IPS DF 6.9 (cell line): ENCODE measurements around the gene DCAF12.
A peak's percentile ranks its signal among the peaks of the same experiment; 100 is the strongest.

Source experiments
- DNase-seq: peaks from one replicate; pipeline ENCODE4 v3.0.0-alpha.2; 2013; ENCODE audit warnings: low read depth, low spot score
- H3K27ac ChIP-seq: one replicate; pipeline ENCODE4 v1.5.1; 2013; ENCODE audit warnings: low read length, control low read depth
- H3K27me3 ChIP-seq: 2 replicates; pipeline ENCODE4 v1.6.1; 2013; ENCODE audit warnings: mild to moderate bottlenecking, low read length; ENCODE audit not compliant: control insufficient read depth, insufficient read depth
- H3K36me3 ChIP-seq: 2 replicates; pipeline ENCODE4 v1.6.1; 2013; ENCODE audit warnings: low read length; ENCODE audit not compliant: control insufficient read depth, insufficient read depth
- H3K4me1 ChIP-seq: 2 replicates; pipeline ENCODE4 v1.6.1; 2013; ENCODE audit warnings: low read length; ENCODE audit not compliant: control insufficient read depth, insufficient read depth
- H3K4me3 ChIP-seq: 2 replicates; pipeline ENCODE4 v1.5.1; 2013; ENCODE audit warnings: mild to moderate bottlenecking, low read length
- H3K9me3 ChIP-seq: 2 replicates; pipeline ENCODE4 v1.6.1; 2013; ENCODE audit warnings: low read length, inconsistent platforms; ENCODE audit not compliant: control insufficient read depth, insufficient read depth
- WGBS: extraction: QIAGEN DNeasy Blood & Tissue Kit; methylation state at CpG from one replicate; pipeline ENCODE4 v1.1.7; 2013; ENCODE audit warnings: mixed read lengths, missing lambda C conversion rate; ENCODE audit not compliant: insufficient read length, insufficient coverage; 5-methylcytosine and 5-hydroxymethylcytosine counted together

Gene DCAF12

DNA sequence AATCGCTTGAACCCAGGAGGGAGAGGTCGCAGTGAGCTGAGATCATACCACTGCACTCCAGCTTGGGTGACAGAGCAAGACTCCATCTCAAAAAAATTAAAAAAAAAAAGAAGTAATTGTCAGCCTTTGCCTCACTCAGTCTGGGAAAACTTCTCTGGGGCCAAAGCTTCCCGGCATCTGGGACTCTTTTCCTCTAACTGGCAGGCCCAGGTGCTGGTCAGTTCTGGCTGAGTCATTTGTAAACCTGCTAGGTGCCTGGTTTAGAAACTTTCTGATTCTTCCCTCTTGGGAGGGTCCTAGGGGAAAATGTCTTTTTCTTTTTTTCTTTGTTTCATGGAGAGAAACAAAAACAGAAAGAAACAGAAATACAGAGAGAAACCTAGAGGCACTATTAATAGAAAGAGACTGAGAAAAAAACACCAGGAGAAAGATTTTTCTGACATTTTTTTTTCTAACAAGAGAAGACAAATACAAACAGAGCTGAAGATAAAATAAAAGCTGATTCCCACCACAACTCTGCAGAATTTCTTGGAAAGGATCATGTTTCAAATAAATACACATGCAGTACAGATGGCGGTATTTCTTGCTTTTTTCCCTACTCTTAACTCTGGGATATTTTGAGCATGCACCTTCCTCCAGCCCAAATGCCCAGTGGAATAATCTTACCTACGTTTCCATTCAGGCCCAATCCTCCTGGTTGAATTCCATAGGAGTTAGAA lies 55.7 kb downstream of the DCAF12 start:
- no peak for DNase-seq
- Histone ChIP-seq H3K27ac (no peak overlapping the region), H3K4me3 (no peak overlapping the region)

DNA sequence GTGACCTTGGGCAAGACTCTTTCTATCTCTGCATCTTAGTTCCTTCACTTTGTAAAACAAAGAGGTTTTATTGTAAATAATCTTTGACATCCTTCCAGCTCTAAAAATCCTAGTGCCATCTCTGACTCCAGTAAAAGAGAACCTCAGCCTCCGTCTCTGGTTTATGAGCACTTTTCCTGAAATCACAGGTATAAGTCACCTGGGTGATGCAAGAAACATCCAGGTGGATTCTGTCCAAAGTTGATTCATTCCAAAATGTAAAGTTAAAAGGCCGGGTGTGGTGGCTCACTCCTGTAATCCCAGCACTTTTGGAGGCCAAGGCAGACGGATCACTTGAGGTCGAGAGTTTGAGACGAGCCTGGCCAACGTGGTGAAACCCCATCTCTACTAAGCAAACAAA lies 56.7 kb downstream of the DCAF12 start:
- no peak for DNase-seq

More for the DNA sequence above, 55.7 kb downstream of the DCAF12 start:
- Histone ChIP-seq H3K9me3 (no peaks in the 10 kb centered on the region), H3K36me3 (no peaks in the 10 kb centered on the region), H3K27me3 (no peaks in the 10 kb centered on the region), H3K4me1 (no peaks in the 10 kb centered on the region; the same call in 1 of the 2 replicates)
- WGBS = no CpG with 5 or more reads among the region's 5 CpGs

GRCh38 chr9:34065541-34065940 lies 61.0 kb downstream of the DCAF12 start:
- no peak overlapping the region for H3K4me3 ChIP-seq
- WGBS = no CpG with 5 or more reads among the region's 3 CpGs
- H3K36me3 ChIP-seq = no peaks in the 10 kb centered on the region
- no peak overlapping the region for H3K27ac ChIP-seq
- no peak for DNase-seq
- H3K4me1 ChIP-seq = no peaks in the 10 kb centered on the region
- H3K9me3 ChIP-seq = no peaks in the 10 kb centered on the region
- H3K27me3 ChIP-seq = no peaks in the 10 kb centered on the region

More for the DNA sequence above, 56.7 kb downstream of the DCAF12 start:
- H3K4me1 ChIP-seq = no peaks in the 10 kb centered on the region; the same call in 1 of the 2 replicates
- no peak overlapping the region for H3K27ac ChIP-seq
- WGBS = no CpG with 5 or more reads among the region's 6 CpGs
- no peaks in the 10 kb centered on the region for H3K9me3 ChIP-seq
- no peak overlapping the region for H3K4me3 ChIP-seq
- H3K27me3 ChIP-seq = no peaks in the 10 kb centered on the region
- H3K36me3 ChIP-seq = no peaks in the 10 kb centered on the region

- WGBS = no CpG with 5 or more reads among the region's 3 CpGs
Observed at GRCh38 chr9:34059954-34060353, 66.5 kb downstream of the DCAF12 start.

GRCh38 chr9:34059281-34059680 lies 67.2 kb downstream of the DCAF12 start:
- no peak overlapping the region for H3K27ac ChIP-seq
- no peak overlapping the region for H3K4me3 ChIP-seq
- H3K36me3 ChIP-seq = no peaks in the 10 kb centered on the region
- no peaks in the 10 kb centered on the region for H3K4me1 ChIP-seq
- no CpG with 5 or more reads among the region's 3 CpGs for WGBS
- no peaks in the 10 kb centered on the region for H3K9me3 ChIP-seq
- no peak for DNase-seq
- no peaks in the 10 kb centered on the region for H3K27me3 ChIP-seq

More at GRCh38 chr9:34059954-34060353, 66.5 kb downstream of the DCAF12 start:
- H3K9me3 ChIP-seq = no peaks in the 10 kb centered on the region
- no peak overlapping the region for H3K27ac ChIP-seq
- DNase-seq = no peak
- H3K4me1 ChIP-seq = no peaks in the 10 kb centered on the region
- H3K4me3 ChIP-seq = no peak overlapping the region
- no peaks in the 10 kb centered on the region for H3K27me3 ChIP-seq
- H3K36me3 ChIP-seq = no peaks in the 10 kb centered on the region

GRCh38 chr9:34049630-34050384 lies 76.7 kb downstream of the DCAF12 start:
- Histone ChIP-seq H3K36me3 (no peaks in the 10 kb centered on the region), H3K27me3 (no peaks in the 10 kb centered on the region), H3K27ac (no peak overlapping the region), H3K9me3 (no peaks in the 10 kb centered on the region), H3K4me1 (no peaks in the 10 kb centered on the region; the same call in 1 of the 2 replicates), H3K4me3 (peak overlapping the region; percentile 75; the same call in 1 of the 2 replicates)
- DNase-seq = no peak
- no CpG with 5 or more reads among the region's 18 CpGs for WGBS

DNA sequence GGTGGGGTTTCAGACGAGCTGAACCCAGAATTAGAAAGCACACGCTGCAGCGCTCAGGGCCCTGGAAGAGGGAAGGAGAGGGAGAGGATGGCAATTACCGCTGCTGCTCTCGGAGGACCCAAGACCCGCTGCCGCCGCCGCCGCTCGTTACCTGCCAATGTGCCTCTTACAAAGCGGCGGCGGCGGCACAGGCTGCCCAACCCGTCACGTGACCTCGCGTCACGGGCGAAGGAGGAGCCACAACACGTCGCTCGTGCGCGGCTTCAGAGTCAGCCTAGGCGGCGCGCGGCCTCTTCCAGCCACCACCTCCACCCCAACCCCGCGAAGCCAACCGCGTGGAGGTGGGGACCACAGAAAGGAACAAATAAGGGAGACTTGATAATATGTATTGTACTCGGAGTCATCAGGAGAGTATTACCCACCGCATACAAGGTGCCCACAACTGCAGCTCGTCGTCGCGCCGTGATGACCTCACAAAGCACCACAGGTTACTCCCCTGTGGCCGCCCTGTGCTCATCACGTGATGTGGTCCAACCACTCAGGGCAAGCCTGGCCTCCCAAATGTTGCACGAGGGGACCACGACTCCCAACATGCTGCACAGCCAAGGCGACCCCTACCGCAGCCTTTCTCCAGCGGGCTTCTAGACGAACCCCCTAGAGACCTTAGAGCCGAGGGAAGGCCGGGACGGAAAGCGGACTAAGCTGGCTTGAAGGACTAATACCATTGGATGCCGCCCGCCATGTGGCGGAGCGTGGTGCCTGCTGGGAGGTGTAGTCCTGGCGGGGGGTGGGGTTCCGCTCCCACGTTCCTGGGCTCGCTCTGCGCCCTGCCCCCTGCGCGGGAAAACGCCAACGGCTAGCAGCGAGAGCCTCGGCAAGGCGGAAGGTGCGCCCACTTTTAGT lies 77.5 kb downstream of the DCAF12 start, which contains the start of gene UBAP2:
Gene UBAP2 (minus strand): TSS at position 161 of the 903 bp plus-strand sequence. CDS start 31,739 bp downstream, outside the sequence.
- WGBS = no CpG with 5 or more reads among the region's 70 CpGs
- H3K27me3 ChIP-seq = no peaks in the 10 kb centered on the region
- peak within 1 kb of the TSS; percentile 75 for H3K4me3 ChIP-seq
- no peaks in the 10 kb centered on the region for H3K36me3 ChIP-seq
- DNase-seq = peak; percentile 94
- H3K27ac ChIP-seq = no peak within 1 kb of the TSS
- H3K4me1 ChIP-seq = no peaks in the 10 kb centered on the region; the same call in 1 of the 2 replicates
- no peaks in the 10 kb centered on the region for H3K9me3 ChIP-seq

DNA sequence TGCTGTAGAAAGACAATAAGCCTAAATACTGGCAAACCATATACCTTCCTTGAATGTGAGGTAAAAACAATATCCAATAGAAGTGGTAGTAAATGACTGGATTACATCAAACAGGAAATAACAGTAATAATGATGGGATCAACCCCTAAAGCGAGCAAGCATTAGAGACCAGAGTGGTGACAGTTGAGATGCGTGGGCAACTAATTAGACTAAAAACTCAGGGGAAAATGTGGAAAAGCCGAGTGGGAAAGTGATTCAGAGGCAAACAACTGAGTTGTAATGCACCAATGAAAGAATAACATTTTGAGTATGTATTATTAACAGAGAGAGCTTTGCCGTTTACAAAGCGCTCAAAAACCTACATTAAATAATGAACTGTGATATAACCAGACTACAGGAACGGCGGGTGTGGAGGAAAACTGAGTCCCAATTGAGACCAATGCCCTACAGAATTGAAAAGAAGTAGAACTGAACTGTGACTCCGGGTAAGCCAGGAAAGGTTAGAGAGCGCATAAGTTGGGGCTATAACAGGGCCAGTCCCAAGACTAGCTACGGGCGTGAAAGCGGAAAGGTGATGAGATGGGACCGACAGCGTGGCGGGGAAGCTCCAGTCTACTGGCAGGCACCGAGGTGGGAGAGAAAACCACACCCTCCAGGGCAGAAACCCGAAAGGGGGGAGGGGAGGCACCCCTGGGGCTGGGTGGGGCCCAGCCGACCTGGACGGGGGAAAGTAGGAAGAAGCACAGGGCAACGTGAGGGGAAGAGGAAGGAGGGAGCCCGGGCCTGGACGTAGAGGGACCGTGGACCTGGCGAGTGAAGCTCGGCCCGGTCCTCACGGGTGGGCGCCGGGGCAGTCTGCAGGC lies 78.4 kb downstream of the DCAF12 start:
- no peaks in the 10 kb centered on the region for H3K36me3 ChIP-seq
- no CpG with 5 or more reads among the region's 29 CpGs for WGBS
- peak overlapping the region; percentile 75 for H3K4me3 ChIP-seq
- no peaks in the 10 kb centered on the region; the same call in 1 of the 2 replicates for H3K4me1 ChIP-seq
- DNase-seq = no peak
- H3K27me3 ChIP-seq = no peaks in the 10 kb centered on the region
- no peak overlapping the region for H3K27ac ChIP-seq
- no peaks in the 10 kb centered on the region for H3K9me3 ChIP-seq

DNA sequence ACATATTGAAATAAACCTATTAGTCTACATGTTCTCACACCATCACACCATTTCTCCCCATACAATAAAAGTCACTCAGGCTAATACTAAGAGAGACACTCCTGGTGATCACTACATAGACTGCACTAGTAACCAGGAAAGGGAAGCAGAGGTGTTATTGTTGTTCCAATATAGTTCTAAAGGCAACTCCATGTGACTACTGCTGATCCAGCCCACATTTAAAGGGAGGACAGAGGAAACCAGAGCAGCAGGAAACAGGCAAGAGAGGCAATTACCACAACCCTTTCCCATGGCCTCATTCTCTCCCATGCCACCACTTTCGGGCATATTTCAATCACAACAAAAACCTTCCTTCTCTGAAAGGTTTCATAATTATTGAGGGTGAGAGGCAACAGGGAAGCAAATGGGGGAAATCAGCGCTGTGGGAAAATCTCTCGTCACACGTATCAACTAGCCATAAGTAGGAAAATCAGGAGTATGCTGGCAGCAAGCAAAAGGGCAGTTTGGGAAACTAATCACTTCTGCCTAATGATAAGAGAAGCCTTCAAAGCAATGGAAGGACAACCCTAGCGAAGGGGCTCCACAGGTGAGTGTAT lies 79.6 kb downstream of the DCAF12 start:
- no CpG with 5 or more reads among the region's 5 CpGs for WGBS
- Histone ChIP-seq H3K27me3 (no peaks in the 10 kb centered on the region), H3K4me3 (no peak overlapping the region), H3K27ac (no peak overlapping the region), H3K9me3 (no peaks in the 10 kb centered on the region), H3K4me1 (no peaks in the 10 kb centered on the region; the same call in 1 of the 2 replicates), H3K36me3 (no peaks in the 10 kb centered on the region)
- DNase-seq = no peak
